DND-41 (cell line): ENCODE measurements around the gene TOR2A.

Experiments used
- ATAC-seq: fragments of 200-7000 bp; cut with Tn5 transposase; 3 replicates; pipeline ENCODE4 v1.9.1; 2021; ENCODE audit warnings: low read depth; ENCODE audit not compliant: insufficient read depth
- DNase-seq: peaks from one replicate; pipeline ENCODE4 v3.0.0-alpha.2; 2020
- H2AFZ ChIP-seq: 2 replicates; pipeline ENCODE4 v1.6.0; 2012; ENCODE audit warnings: low read depth, low read length
- H3K27ac ChIP-seq: 2 replicates; pipeline ENCODE4 v1.5.1; 2012; ENCODE audit warnings: low read length, inconsistent platforms
- H3K27me3 ChIP-seq: fragments of 200-600 bp; sonication (generic); 2 replicates; pipeline ENCODE4 v1.6.0; 2012; ENCODE audit warnings: low read length, mild to moderate bottlenecking, inconsistent platforms; ENCODE audit not compliant: insufficient read depth, poor library complexity
- H3K36me3 ChIP-seq: 2 replicates; pipeline ENCODE4 v1.5.1; 2012; ENCODE audit warnings: low read length, inconsistent platforms; ENCODE audit not compliant: insufficient read depth
- H3K4me1 ChIP-seq: 2 replicates; pipeline ENCODE4 v1.5.1; 2012; ENCODE audit warnings: mild to moderate bottlenecking, low read length; ENCODE audit not compliant: insufficient read depth
- H3K4me2 ChIP-seq: 2 replicates; pipeline ENCODE4 v1.6.0; 2012; ENCODE audit warnings: mild to moderate bottlenecking, moderate library complexity, low read length, inconsistent platforms; ENCODE audit not compliant: insufficient read depth
- H3K4me3 ChIP-seq, 2 experiments: fragments of 200-600 bp in 1 of 2; shearing (Covaris generic) in 1 of 2; 2 replicates each; pipeline ENCODE4 v1.5.1; 2012 to 2016; ENCODE audit warnings: inconsistent platforms in 2 of 2, low read length in 2 of 2, mild to moderate bottlenecking in 2 of 2, low read depth in 1 of 2, moderate library complexity in 1 of 2
- H3K79me2 ChIP-seq: 2 replicates; pipeline ENCODE4 v1.6.0; 2012; ENCODE audit warnings: low read length, inconsistent platforms; ENCODE audit not compliant: insufficient read depth
- H3K9ac ChIP-seq: 2 replicates; pipeline ENCODE4 v1.6.0; 2012; ENCODE audit warnings: low read depth, mild to moderate bottlenecking, inconsistent platforms, low read length, moderate library complexity
- H3K9me3 ChIP-seq: 2 replicates; pipeline ENCODE4 v1.5.1; 2012; ENCODE audit warnings: low read length, moderate library complexity, mild to moderate bottlenecking, inconsistent platforms; ENCODE audit not compliant: insufficient read depth, severe bottlenecking
- H4K20me1 ChIP-seq: 2 replicates; pipeline ENCODE4 v1.6.0; 2012; ENCODE audit warnings: low read length; ENCODE audit not compliant: insufficient read depth
- EZH2 ChIP-seq: IDR thresholded peaks from 3 replicates; pipeline ENCODE4 v1.6.1; 2012; ENCODE audit warnings: borderline replicate concordance, low read depth, mild to moderate bottlenecking, moderate library complexity, low read length, inconsistent platforms; ENCODE audit not compliant: severe bottlenecking
- TF ChIP-seq, protein P1 (sequence below): IDR thresholded peaks from 2 replicates; pipeline ENCODE4 v1.5.1; 2012; ENCODE audit warnings: borderline replicate concordance, low read length, moderate library complexity, mild to moderate bottlenecking; ENCODE audit not compliant: poor library complexity, severe bottlenecking; ENCODE audit errors: extremely low read depth

TOR2A gene

GRCh38 chr9:127684576-127684975, 50.5 kb downstream of the TOR2A start:
- Histone ChIP-seq H3K4me2 (no peak overlapping the region), H3K4me3 (no peak overlapping the region), H3K9ac (no peak overlapping the region), H3K27me3 (no peaks in the 10 kb centered on the region), H3K9me3 (no peaks in the 10 kb centered on the region), H4K20me1 (no peaks in the 10 kb centered on the region), H3K4me1 (no peaks in the 10 kb centered on the region), H3K27ac (no peak overlapping the region), H2AFZ (no peak overlapping the region), H3K79me2 (no peaks in the 10 kb centered on the region), H3K36me3 (0 out of 2 replicates have a peak, but pooled peaks cover 6% of the 10 kb centered on the region)
- no peak for TF ChIP-seq EZH2
- TF ChIP-seq, protein P1, sequence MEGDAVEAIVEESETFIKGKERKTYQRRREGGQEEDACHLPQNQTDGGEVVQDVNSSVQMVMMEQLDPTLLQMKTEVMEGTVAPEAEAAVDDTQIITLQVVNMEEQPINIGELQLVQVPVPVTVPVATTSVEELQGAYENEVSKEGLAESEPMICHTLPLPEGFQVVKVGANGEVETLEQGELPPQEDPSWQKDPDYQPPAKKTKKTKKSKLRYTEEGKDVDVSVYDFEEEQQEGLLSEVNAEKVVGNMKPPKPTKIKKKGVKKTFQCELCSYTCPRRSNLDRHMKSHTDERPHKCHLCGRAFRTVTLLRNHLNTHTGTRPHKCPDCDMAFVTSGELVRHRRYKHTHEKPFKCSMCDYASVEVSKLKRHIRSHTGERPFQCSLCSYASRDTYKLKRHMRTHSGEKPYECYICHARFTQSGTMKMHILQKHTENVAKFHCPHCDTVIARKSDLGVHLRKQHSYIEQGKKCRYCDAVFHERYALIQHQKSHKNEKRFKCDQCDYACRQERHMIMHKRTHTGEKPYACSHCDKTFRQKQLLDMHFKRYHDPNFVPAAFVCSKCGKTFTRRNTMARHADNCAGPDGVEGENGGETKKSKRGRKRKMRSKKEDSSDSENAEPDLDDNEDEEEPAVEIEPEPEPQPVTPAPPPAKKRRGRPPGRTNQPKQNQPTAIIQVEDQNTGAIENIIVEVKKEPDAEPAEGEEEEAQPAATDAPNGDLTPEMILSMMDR, result no peak
- no peak for DNase-seq
- no peak for ATAC-seq

- TF ChIP-seq, protein P1, result no peak
- no peak for TF ChIP-seq EZH2
- no peaks in the 10 kb centered on the region for H3K4me1 ChIP-seq
- DNase-seq (no peak), ATAC-seq (no peak)
- H4K20me1 ChIP-seq, result no peaks in the 10 kb centered on the region
- H3K36me3 ChIP-seq, result 0 out of 2 replicates have a peak, but pooled peaks cover 6% of the 10 kb centered on the region
- no peak overlapping the region for H2AFZ ChIP-seq
- H3K79me2 ChIP-seq, result no peaks in the 10 kb centered on the region
- H3K27ac ChIP-seq, result no peak overlapping the region
- H3K4me3 ChIP-seq, result no peak overlapping the region
- no peaks in the 10 kb centered on the region for H3K9me3 ChIP-seq
- no peak overlapping the region for H3K9ac ChIP-seq
- no peak overlapping the region for H3K4me2 ChIP-seq
- H3K27me3 ChIP-seq, result no peaks in the 10 kb centered on the region
Observed at GRCh38 chr9:127683723-127684122, 51.4 kb downstream of the TOR2A start.

- ATAC-seq (no peak), DNase-seq (no peak)
- no peak overlapping the region for H3K9ac ChIP-seq
- no peak overlapping the region for H2AFZ ChIP-seq
- H4K20me1 ChIP-seq, result no peaks in the 10 kb centered on the region
- no peak for TF ChIP-seq EZH2
- TF ChIP-seq, protein P1, result no peak
- H3K4me2 ChIP-seq, result no peak overlapping the region
- 0 out of 2 replicates have a peak, but pooled peaks cover 9% of the 10 kb centered on the region for H3K36me3 ChIP-seq
- H3K27ac ChIP-seq, result no peak overlapping the region
- no peak overlapping the region for H3K4me3 ChIP-seq
- no peaks in the 10 kb centered on the region for H3K9me3 ChIP-seq
- no peaks in the 10 kb centered on the region for H3K27me3 ChIP-seq
- no peaks in the 10 kb centered on the region for H3K4me1 ChIP-seq
- H3K79me2 ChIP-seq, result no peaks in the 10 kb centered on the region
Observed at GRCh38 chr9:127682351-127683136, 52.5 kb downstream of the TOR2A start.
